ENCODE data around the gene SNX14.

The SNX14 gene

DNA sequence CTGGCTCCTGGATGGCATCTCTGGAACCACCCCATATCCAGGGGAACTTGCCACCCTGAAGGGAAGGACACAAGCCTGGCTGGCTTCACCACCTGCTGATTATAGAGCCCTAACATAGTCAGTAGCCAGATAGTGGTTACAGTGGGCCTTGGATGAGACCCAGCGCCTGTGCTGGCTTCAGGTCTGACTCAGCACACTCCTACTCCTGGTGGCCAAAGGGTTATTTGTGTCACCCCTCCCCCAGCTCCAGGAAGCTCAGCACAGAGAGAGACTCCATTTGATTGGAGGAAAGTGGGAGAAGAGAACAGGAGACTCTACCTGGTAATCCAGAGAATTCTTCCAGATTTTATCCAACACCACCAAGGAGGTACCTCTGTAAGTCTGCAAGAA is 12.8 kb downstream of the SNX14 start:
- H3K9me3 Mint-ChIP-seq, result peaks cover 46% of the 10 kb centered on the region
- H3K27ac Mint-ChIP-seq, result no peak overlapping the region
- no peaks in the 10 kb centered on the region for H3K4me1 Mint-ChIP-seq
- H3K4me3 Mint-ChIP-seq, result no peak overlapping the region
- no peaks in the 10 kb centered on the region for H3K27me3 Mint-ChIP-seq (ENCODE audit: low read depth)
- TF ChIP-seq, protein P1, sequence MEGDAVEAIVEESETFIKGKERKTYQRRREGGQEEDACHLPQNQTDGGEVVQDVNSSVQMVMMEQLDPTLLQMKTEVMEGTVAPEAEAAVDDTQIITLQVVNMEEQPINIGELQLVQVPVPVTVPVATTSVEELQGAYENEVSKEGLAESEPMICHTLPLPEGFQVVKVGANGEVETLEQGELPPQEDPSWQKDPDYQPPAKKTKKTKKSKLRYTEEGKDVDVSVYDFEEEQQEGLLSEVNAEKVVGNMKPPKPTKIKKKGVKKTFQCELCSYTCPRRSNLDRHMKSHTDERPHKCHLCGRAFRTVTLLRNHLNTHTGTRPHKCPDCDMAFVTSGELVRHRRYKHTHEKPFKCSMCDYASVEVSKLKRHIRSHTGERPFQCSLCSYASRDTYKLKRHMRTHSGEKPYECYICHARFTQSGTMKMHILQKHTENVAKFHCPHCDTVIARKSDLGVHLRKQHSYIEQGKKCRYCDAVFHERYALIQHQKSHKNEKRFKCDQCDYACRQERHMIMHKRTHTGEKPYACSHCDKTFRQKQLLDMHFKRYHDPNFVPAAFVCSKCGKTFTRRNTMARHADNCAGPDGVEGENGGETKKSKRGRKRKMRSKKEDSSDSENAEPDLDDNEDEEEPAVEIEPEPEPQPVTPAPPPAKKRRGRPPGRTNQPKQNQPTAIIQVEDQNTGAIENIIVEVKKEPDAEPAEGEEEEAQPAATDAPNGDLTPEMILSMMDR (IDR thresholded peaks at IDR 0.05; ENCODE audit: unreplicated experiment in 3 of 3), result no peak
- H3K36me3 Mint-ChIP-seq (ENCODE audit: low read depth), result peaks cover 67% of the 10 kb centered on the region

DNA sequence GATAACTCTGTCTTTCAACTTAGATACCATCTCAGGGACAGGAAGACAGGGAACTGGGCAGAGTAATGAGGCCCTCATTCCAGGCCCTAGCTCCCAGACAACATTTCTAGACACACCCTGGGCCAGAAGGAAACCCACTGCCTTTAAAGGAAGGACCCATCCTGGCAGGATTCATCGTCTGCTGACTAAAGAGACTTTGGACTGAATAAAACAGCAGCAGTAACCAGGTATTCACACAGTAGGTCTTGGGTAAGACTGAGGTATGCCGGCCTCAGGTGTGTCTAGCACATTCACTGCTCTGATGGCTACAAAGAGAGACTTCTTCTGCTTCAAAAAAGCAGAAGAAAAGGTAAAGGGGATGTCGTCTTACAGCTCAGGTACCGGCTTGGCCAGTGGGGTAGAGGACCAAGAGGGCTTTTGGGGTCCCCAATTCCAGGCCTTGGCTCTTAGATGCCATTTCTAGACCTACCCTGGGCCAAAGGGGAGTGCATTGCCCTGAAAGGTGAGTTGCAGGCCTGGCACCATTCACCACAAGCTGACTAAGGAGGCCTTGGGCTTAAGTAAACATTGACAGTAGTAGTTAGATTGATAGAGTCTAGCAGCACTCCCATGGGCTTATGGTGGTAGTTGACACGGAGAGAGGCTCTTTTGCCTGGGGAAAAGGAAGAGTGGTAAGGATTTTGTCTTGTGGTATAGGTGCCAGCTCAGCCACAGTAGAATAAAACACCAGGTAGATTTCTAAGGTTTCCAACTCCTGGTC is 13.4 kb downstream of the SNX14 start:
- Mint-ChIP-seq H3K4me3 (no peak overlapping the region), H3K27me3 (ENCODE audit: low read depth) (no peaks in the 10 kb centered on the region), H3K36me3 (ENCODE audit: low read depth) (peaks cover 61% of the 10 kb centered on the region), H3K4me1 (no peaks in the 10 kb centered on the region), H3K9me3 (peaks cover 42% of the 10 kb centered on the region), H3K27ac (no peak overlapping the region)
- TF ChIP-seq, protein P1 (IDR thresholded peaks at IDR 0.05; ENCODE audit: unreplicated experiment in 3 of 3), result no peak

DNA sequence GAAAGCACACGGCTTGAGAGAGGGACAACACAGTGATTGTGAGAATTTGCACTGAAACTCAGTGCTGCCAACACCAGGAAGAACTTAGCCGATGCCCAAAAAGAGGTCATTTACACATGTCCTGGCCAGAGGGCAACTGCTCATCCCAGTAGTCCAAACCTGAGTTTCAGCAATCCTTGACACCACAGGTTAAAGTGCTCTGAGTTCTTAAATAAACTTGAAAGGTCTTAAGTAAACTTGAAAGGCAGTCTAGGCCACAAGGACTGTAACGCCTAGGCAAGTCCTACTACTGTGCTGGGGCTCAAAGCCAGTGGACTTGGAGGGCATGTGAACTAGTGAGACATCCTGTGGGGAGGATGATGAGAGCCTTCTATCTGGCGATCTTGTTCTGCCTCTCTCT is 14.1 kb downstream of the SNX14 start:
- TF ChIP-seq, protein P1 (IDR thresholded peaks at IDR 0.05; ENCODE audit: unreplicated experiment in 3 of 3), result no peak
- no peaks in the 10 kb centered on the region for H3K27me3 Mint-ChIP-seq (ENCODE audit: low read depth)
- H3K4me1 Mint-ChIP-seq, result no peaks in the 10 kb centered on the region
- H3K4me3 Mint-ChIP-seq, result no peak overlapping the region
- peaks cover 37% of the 10 kb centered on the region for H3K9me3 Mint-ChIP-seq
- peaks cover 54% of the 10 kb centered on the region for H3K36me3 Mint-ChIP-seq (ENCODE audit: low read depth)
- no peak overlapping the region for H3K27ac Mint-ChIP-seq

DNA sequence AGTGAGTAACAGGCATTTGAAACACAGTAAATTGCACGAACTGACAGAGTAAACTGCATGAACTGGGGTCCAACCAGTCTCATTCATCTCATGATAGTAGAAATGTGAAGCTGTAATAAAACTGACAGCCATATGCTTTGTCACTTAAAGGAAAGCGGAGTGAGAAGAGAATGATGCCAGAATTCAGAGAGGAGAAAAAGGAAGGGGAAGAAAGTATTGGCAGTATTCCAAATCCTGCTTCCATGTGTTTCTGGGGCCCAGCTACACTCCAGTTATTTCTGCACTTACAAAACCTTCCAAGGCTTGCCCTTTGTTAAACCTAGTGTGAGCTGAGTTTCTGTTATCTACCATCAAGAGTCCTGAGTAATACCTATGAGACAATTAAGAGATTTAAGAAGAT is 17.2 kb downstream of the SNX14 start:
- Mint-ChIP-seq H3K27me3 (ENCODE audit: low read depth) (no peaks in the 10 kb centered on the region), H3K9me3 (peaks cover 7% of the 10 kb centered on the region), H3K27ac (no peak overlapping the region), H3K36me3 (ENCODE audit: low read depth) (peaks cover 27% of the 10 kb centered on the region), H3K4me1 (no peaks in the 10 kb centered on the region), H3K4me3 (no peak overlapping the region)
- TF ChIP-seq, protein P1 (IDR thresholded peaks at IDR 0.05; ENCODE audit: unreplicated experiment in 3 of 3), result no peak

DNA sequence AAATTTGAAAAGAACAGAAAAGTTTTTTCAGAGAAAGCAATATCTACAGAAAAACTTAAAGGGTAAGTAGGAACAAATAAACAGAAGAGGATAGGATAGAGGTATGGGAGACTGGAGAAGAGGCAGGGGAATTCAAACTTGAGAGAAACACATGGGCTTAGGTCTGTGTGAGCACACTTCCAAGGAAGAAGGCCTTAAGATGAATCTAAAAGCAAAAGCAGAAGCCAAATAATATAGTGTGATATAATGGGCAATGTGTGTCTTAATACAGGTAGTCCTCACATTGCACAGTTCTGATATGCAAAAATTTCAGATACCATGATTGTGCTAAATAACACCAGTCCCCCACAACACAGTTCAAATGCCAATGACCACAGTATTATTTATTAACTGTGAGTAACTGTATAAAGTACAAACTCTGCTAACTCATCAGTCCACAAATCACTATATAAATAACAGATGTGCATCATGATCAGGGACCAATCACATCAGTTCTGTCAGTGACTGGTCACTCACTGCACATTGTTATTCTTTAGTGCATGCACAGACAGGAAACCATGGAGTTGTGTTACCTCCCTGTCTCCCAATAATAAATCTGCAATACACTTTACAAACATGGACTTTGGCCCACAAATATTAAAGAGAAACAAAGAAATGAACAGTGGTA is 18.6 kb downstream of the SNX14 start:
- Mint-ChIP-seq H3K27me3 (ENCODE audit: low read depth) (no peaks in the 10 kb centered on the region), H3K4me1 (no peaks in the 10 kb centered on the region), H3K27ac (peak overlapping the region in 1 of 3 experiments; percentile 43), H3K4me3 (no peak overlapping the region), H3K36me3 (ENCODE audit: low read depth) (peaks cover 20% of the 10 kb centered on the region), H3K9me3 (no peaks in the 10 kb centered on the region)
- TF ChIP-seq, protein P1 (IDR thresholded peaks at IDR 0.05; ENCODE audit: unreplicated experiment in 3 of 3), result no peak

All from nephron (organoid).